Measurements from ENCODE around the gene KICS2. TPM values are rescaled to one million over a fixed set of nuclear protein-coding genes. Genes with fewer than 3 reads are reported as not detected.

The KICS2 gene
- total and polyA plus RNA-seq, 2 donors (not counting 3 experiments of a cell fraction or from before 2014, with no cell fraction given) = 1.6 to 3.2 TPM

DNA sequence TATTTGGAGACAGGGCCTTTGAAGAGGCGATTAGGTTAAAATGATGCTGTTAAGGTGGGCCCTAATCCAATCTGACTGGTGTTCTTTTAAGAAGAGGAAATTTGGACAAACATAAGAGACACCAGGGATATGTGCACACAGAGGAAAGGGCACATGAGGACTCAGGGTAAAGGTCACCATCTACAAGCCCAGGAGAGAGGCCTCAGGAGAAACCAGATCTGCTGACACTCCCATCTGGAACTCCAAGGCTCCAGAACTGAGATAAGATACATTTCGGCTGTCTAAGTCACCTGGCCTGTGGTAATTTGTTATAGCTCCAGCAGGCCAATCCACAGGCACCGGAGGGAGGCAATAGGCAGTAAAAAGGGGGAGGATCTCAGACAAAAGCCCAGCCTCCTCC, 48.6 kb downstream of the KICS2 start:
- intact Hi-C loops (cut with micrococcal nuclease) (no loop called here), dilution Hi-C loops (cut with MboI; ENCODE audit: extremely low pct_ligation_motif_present, low sequenced_read_pairs) (no loop called here)
- Histone ChIP-seq H3K27me3 (ENCODE audit: control insufficient read depth in 2 of 2, insufficient read depth in 2 of 2, low read length in 2 of 2) (no peaks in the 10 kb centered on the region), H3K36me3 (ENCODE audit: control insufficient read depth in 2 of 2, extremely low read depth in 1 of 2, insufficient read depth in 2 of 2, low read length in 2 of 2) (no peaks in the 10 kb centered on the region), H3K9me3 (replicated peaks; ENCODE audit: control insufficient read depth, insufficient read depth, low read length) (no peaks in the 10 kb centered on the region), H3K9me1 (replicated peaks; ENCODE audit: control insufficient read depth, extremely low read depth, insufficient read depth, low read length) (no peaks in the 10 kb centered on the region), H3K9ac (replicated peaks; ENCODE audit: extremely low read depth, insufficient read depth, low read length) (no peak overlapping the region), H3K4me3 (replicated peaks in 1 of 3; ENCODE audit: insufficient read depth in 1 of 3, low read depth in 1 of 3, low read length in 3 of 3) (no peak overlapping the region), H3K27ac (ENCODE audit: insufficient read depth, low read depth, low read length) (no peak overlapping the region), H3K4me2 (ENCODE audit: insufficient read depth, low read length) (no peak overlapping the region), H2AFZ (ENCODE audit: low read depth, low read length) (no peak overlapping the region), H4K20me1 (replicated peaks; ENCODE audit: control insufficient read depth, extremely low read depth, insufficient read depth, low read length) (no peaks in the 10 kb centered on the region), H3K4me1 (ENCODE audit: control insufficient read depth, extremely low read depth, insufficient read depth, low read length) (peaks cover 35% of the 10 kb centered on the region), H3K79me2 (ENCODE audit: control insufficient read depth, insufficient read depth, low read length) (no peaks in the 10 kb centered on the region)
- BruUV-seq (replicated peaks) = no TSS peak
- ChIA-PET CTCF (interaction anchor here (1.0 kb wide), 1 partner anchor 14 kb away, joined by 3 read pairs; no protein-coding TSS in a partner anchor), POLR2A (no interaction called here)
- TF ChIP-seq FOS (IDR thresholded peaks at IDR 0.05; ENCODE audit: borderline replicate concordance, insufficient read depth, low read length) (no peak), EZH2 (IDR thresholded peaks at IDR 0.05; ENCODE audit: borderline replicate concordance, low read depth, low read length, severe bottlenecking) (no peak), MYC (IDR thresholded peaks at IDR 0.05; ENCODE audit: low read depth, low read length) (no peak), GATA2 (IDR thresholded peaks at IDR 0.05; ENCODE audit: insufficient read depth, insufficient read length, low read depth, low read length) (no peak)
- DNase-seq (ENCODE audit: low read depth, low spot score) (no peak), FAIRE-seq (no peak)

Small RNA genes within 50 kb of the gene (small RNA-seq; reads per million reads assigned to genes)
- gene RNU5A-7P (ENCODE audit: insufficient read depth, insufficient read length, low read depth, low replicate concordance) (not detected), gene RNU6-1009P (ENCODE audit: insufficient read depth, insufficient read length, low read depth, low replicate concordance) (not detected)

Other genes starting within 250 kb of the KICS2 start
- not detected in 2 replicates for gene C12orf56, start 168.5 kb upstream of the KICS2 start, total RNA-seq
- gene C12orf56, start 168.5 kb upstream of the KICS2 start, polyA plus RNA-seq = 0.06 and 0.19 TPM in 2 replicates
- 88.9 and 93.0 TPM in 2 replicates for gene XPOT, start 182.1 kb upstream of the KICS2 start, total RNA-seq
- 19.0 and 21.9 TPM in 2 replicates for gene XPOT, start 182.1 kb upstream of the KICS2 start, polyA plus RNA-seq
- 27.7 and 28.9 TPM in 2 replicates for gene TBK1, start 229.8 kb upstream of the KICS2 start, total RNA-seq
- gene TBK1, start 229.8 kb upstream of the KICS2 start, polyA plus RNA-seq = 5.9 and 8.0 TPM in 2 replicates

Data from endothelial cell of umbilical vein (primary cell).